Prostate gland (tissue), 2 donors: Measurements from ENCODE around the gene SHC2. TPM values are rescaled to one million over a fixed set of nuclear protein-coding genes. Genes with fewer than 3 reads are reported as not detected.

Source experiments
- DNase-seq: peaks from one replicate; pipeline ENCODE4 v3.0.0-alpha.2; 2019; ENCODE audit warnings: low spot score
- H3K27ac ChIP-seq, 2 donors: fragments of 200-600 bp; sonication (generic); 2 replicates each; pipeline ENCODE4 v1.5.1; 2017 to 2019
- H3K27me3 ChIP-seq: fragments of 200-600 bp; sonication (generic); replicated peaks from 2 replicates; pipeline ENCODE4 v1.5.1; 2019; ENCODE audit not compliant: insufficient read depth
- H3K36me3 ChIP-seq, 2 donors: fragments of 200-600 bp; sonication (generic); 1 replicate in 1 of 2; 2 replicates in 1 of 2; pipeline versions ENCODE4 v1.5.1 to v1.8.1; 2017 to 2019
- H3K4me1 ChIP-seq: fragments of 200-600 bp; sonication (generic); replicated peaks from 2 replicates; pipeline ENCODE4 v1.5.1; 2019
- H3K4me3 ChIP-seq, 2 donors: fragments of 200-600 bp; sonication (generic); 2 replicates each; pipeline ENCODE4 v1.5.1; 2017 to 2019
- H3K9me3 ChIP-seq: fragments of 200-600 bp; sonication (generic); 2 replicates; pipeline ENCODE4 v1.5.1; 2017
- CTCF ChIP-seq, 4 experiments: fragments of 200-600 bp in 2 of 4; fragments of 450-650 bp in 2 of 4; sonication (generic) in 2 of 4; IDR thresholded peaks; 1 replicate in 3 of 4; 2 replicates in 1 of 4; pipeline ENCODE4 v1.5.1; 2016 to 2019; ENCODE audit warnings: antibody characterized with exemption in 4 of 4, mild to moderate bottlenecking in 2 of 4, moderate library complexity in 2 of 4
- POLR2A ChIP-seq: fragments of 450-650 bp; IDR thresholded peaks from one replicate; pipeline ENCODE4 v1.6.1; 2016; ENCODE audit warnings: antibody characterized with exemption, mild to moderate bottlenecking
- POLR2AphosphoS5 ChIP-seq: sonication (generic); formaldehyde crosslinking; IDR thresholded peaks from one replicate; pipeline ENCODE4 v1.6.1; 2017; ENCODE audit warnings: antibody characterized with exemption
- WGBS: methylation state at CpG from one replicate; pipeline ENCODE4 v1.1.5; 2018; 5-methylcytosine and 5-hydroxymethylcytosine counted together
- intact Hi-C: fragments of 100-400 bp; cut with DNase I; formaldehyde crosslinking; loops from one replicate; pipeline ENCODE4 v1.14.2; 2022
- total RNA-seq, 2 donors: library from RNA; depleted of rRNA; stranded (reverse); fragments of >200 nt; gene quantifications; one replicate each; pipeline ENCODE4 v1.1.0, GENCODE V29; 2016

Gene SHC2
- total RNA-seq, 2 donors from 2014 or later: 52.2 to 83.4 TPM

- no peak for TF ChIP-seq POLR2A
- no peak for TF ChIP-seq CTCF (IDR thresholded peaks at IDR 0.05)
- no peak for TF ChIP-seq POLR2AphosphoS5
- Histone ChIP-seq H3K27me3 (no peaks in the 10 kb centered on the region), H3K4me1 (peaks cover 14% of the 10 kb centered on the region), H3K4me3 (no peak overlapping the region), H3K27ac (no peak overlapping the region), H3K36me3 (no peaks in the 10 kb centered on the region), H3K9me3 (no peaks in the 10 kb centered on the region)
- intact Hi-C loops: no loop called here
- no peak for DNase-seq
- WGBS: 90% methylated on average over 44 of the region's 48 CpGs
Observed at GRCh38 chr19:406971-407510, 53.8 kb downstream of the SHC2 start.

- intact Hi-C loops: no loop called here
- Histone ChIP-seq H3K4me3 (no peak overlapping the region), H3K36me3 (no peaks in the 10 kb centered on the region), H3K27me3 (no peaks in the 10 kb centered on the region), H3K27ac (no peak overlapping the region), H3K9me3 (no peaks in the 10 kb centered on the region), H3K4me1 (peaks cover 14% of the 10 kb centered on the region)
- no peak for DNase-seq
- TF ChIP-seq POLR2AphosphoS5 (no peak), POLR2A (no peak), CTCF (IDR thresholded peaks at IDR 0.05) (no peak)
- WGBS: 50% methylated on average over 40 of the region's 41 CpGs
Observed at GRCh38 chr19:406135-406781, 54.6 kb downstream of the SHC2 start.

- intact Hi-C loops: no loop called here
- 23% methylated on average over 27 of the region's 29 CpGs for WGBS
- no peak for DNase-seq
- H3K4me3 ChIP-seq: no peak overlapping the region
- H3K36me3 ChIP-seq: no peaks in the 10 kb centered on the region
- no peak overlapping the region for H3K27ac ChIP-seq
- no peaks in the 10 kb centered on the region for H3K27me3 ChIP-seq
- peak; percentile 49 for TF ChIP-seq POLR2AphosphoS5
- TF ChIP-seq CTCF (IDR thresholded peaks at IDR 0.05): no peak
- no peak for TF ChIP-seq POLR2A
- H3K4me1 ChIP-seq: peaks cover 14% of the 10 kb centered on the region
- no peaks in the 10 kb centered on the region for H3K9me3 ChIP-seq
Observed at GRCh38 chr19:405121-405965, 55.5 kb downstream of the SHC2 start.

- WGBS: 75% methylated on average over 33 of the region's 38 CpGs
- no peaks in the 10 kb centered on the region for H3K27me3 ChIP-seq
- TF ChIP-seq POLR2A (no peak), CTCF (IDR thresholded peaks at IDR 0.05) (no peak), POLR2AphosphoS5 (no peak)
Observed at GRCh38 chr19:403221-404027, 57.4 kb downstream of the SHC2 start.

More at GRCh38 chr19:403221-404027, 57.4 kb downstream of the SHC2 start:
- DNase-seq: no peak
- Histone ChIP-seq H3K9me3 (no peaks in the 10 kb centered on the region), H3K36me3 (no peaks in the 10 kb centered on the region), H3K27ac (no peak overlapping the region), H3K4me1 (peaks cover 10% of the 10 kb centered on the region), H3K4me3 (no peak overlapping the region)
- intact Hi-C loops: no loop called here
